H9 (cell line): ENCODE data around the gene PPARD. TPM values are rescaled to one million over a fixed set of nuclear protein-coding genes. Genes with fewer than 3 reads are reported as not detected.

Experiments
- DNase-seq: peaks from one replicate; pipeline ENCODE4 v3.0.0-alpha.2; 2017
- H2AFZ ChIP-seq: one replicate; pipeline ENCODE4 v1.6.1; 2013; ENCODE audit warnings: mild to moderate bottlenecking, low read length, control low read depth, moderate library complexity
- H2AK5ac ChIP-seq: 2 replicates; pipeline ENCODE4 v1.6.1; 2013; ENCODE audit warnings: low read length, control low read depth, mixed read lengths; ENCODE audit not compliant: insufficient read length
- H2BK120ac ChIP-seq: one replicate; pipeline ENCODE4 v1.6.1; 2013; ENCODE audit warnings: low read depth, mild to moderate bottlenecking, low read length, control low read depth, inconsistent platforms; ENCODE audit not compliant: poor library complexity, severe bottlenecking
- H2BK12ac ChIP-seq: 2 replicates; pipeline ENCODE4 v1.6.1; 2013; ENCODE audit warnings: low read length, control low read depth, mixed read lengths, low read depth; ENCODE audit not compliant: insufficient read length
- H2BK15ac ChIP-seq: 2 replicates; pipeline ENCODE4 v1.6.1; 2013; ENCODE audit warnings: low read depth, low read length, control low read depth
- H2BK20ac ChIP-seq: one replicate; pipeline ENCODE4 v1.6.1; 2013; ENCODE audit warnings: low read depth, mild to moderate bottlenecking, low read length, control low read depth, inconsistent platforms; ENCODE audit not compliant: poor library complexity, severe bottlenecking
- H2BK5ac ChIP-seq: 2 replicates; pipeline ENCODE4 v1.6.1; 2013; ENCODE audit warnings: low read length, control low read depth, mixed read lengths; ENCODE audit not compliant: insufficient read length
- H3K14ac ChIP-seq: 2 replicates; pipeline ENCODE4 v1.6.1; 2013; ENCODE audit warnings: low read length, control low read depth; ENCODE audit not compliant: insufficient read depth
- H3K18ac ChIP-seq: 2 replicates; pipeline ENCODE4 v1.6.1; 2013; ENCODE audit warnings: low read depth, mild to moderate bottlenecking, mixed read lengths, low read length, control low read depth; ENCODE audit not compliant: insufficient read length
- H3K23ac ChIP-seq: 2 replicates; pipeline ENCODE4 v1.6.1; 2013; ENCODE audit warnings: low read length, control low read depth, mixed read lengths, low read depth; ENCODE audit not compliant: insufficient read length
- H3K23me2 ChIP-seq: 2 replicates; pipeline ENCODE4 v1.6.1; 2013; ENCODE audit warnings: low read depth, mild to moderate bottlenecking, mixed read lengths, low read length, control low read depth; ENCODE audit not compliant: insufficient read length, poor library complexity, severe bottlenecking
- H3K27ac ChIP-seq: 2 replicates; pipeline ENCODE4 v1.5.1; 2013; ENCODE audit warnings: low read length, control low read depth, mixed read lengths, low read depth; ENCODE audit not compliant: insufficient read length
- H3K27me3 ChIP-seq: 2 replicates; pipeline ENCODE4 v1.6.1; 2013; ENCODE audit warnings: low read length, control low read depth, inconsistent platforms; ENCODE audit not compliant: insufficient read depth
- H3K4ac ChIP-seq: 2 replicates; pipeline ENCODE4 v1.6.1; 2013; ENCODE audit warnings: low read depth, mild to moderate bottlenecking, control low read depth, inconsistent platforms, low read length, moderate library complexity
- H3K4me1 ChIP-seq: 2 replicates; pipeline ENCODE4 v1.6.1; 2013; ENCODE audit warnings: low read length, control low read depth, inconsistent platforms; ENCODE audit not compliant: insufficient read depth
- H3K4me2 ChIP-seq: 2 replicates; pipeline ENCODE4 v1.6.1; 2013; ENCODE audit warnings: low read length, control low read depth, mixed read lengths; ENCODE audit not compliant: insufficient read length, insufficient read depth
- H3K56ac ChIP-seq: 2 replicates; pipeline ENCODE4 v1.6.1; 2013; ENCODE audit warnings: low read depth, mild to moderate bottlenecking, mixed read lengths, low read length, control low read depth; ENCODE audit not compliant: insufficient read length
- H3K79me1 ChIP-seq: 2 replicates; pipeline ENCODE4 v1.6.1; 2013; ENCODE audit warnings: low read depth, mild to moderate bottlenecking, moderate library complexity, low read length, control low read depth, inconsistent platforms; ENCODE audit not compliant: insufficient read depth, poor library complexity, severe bottlenecking
- H3K79me2 ChIP-seq: 2 replicates; pipeline ENCODE4 v1.6.1; 2013; ENCODE audit warnings: low read length, control low read depth, inconsistent platforms; ENCODE audit not compliant: insufficient read depth
- H3K9ac ChIP-seq: 2 replicates; pipeline ENCODE4 v1.6.1; 2013; ENCODE audit warnings: low read length, control low read depth, mixed read lengths; ENCODE audit not compliant: insufficient read length; ENCODE audit errors: extremely low read depth
- H3K9me3 ChIP-seq: one replicate; pipeline ENCODE4 v1.6.1; 2013; ENCODE audit warnings: low read depth, low read length, inconsistent platforms; ENCODE audit not compliant: control insufficient read depth
- H3T11ph ChIP-seq: one replicate; pipeline ENCODE4 v1.6.1; 2013; ENCODE audit warnings: mild to moderate bottlenecking, low read length, control low read depth, inconsistent platforms
- H4K20me1 ChIP-seq: one replicate; pipeline ENCODE4 v1.6.1; 2013; ENCODE audit not compliant: control insufficient read depth, insufficient read length, insufficient read depth
- H4K5ac ChIP-seq: 2 replicates; pipeline ENCODE4 v1.6.1; 2013; ENCODE audit warnings: low read depth, mild to moderate bottlenecking, mixed read lengths, low read length, control low read depth; ENCODE audit not compliant: insufficient read length
- H4K8ac ChIP-seq: replicated peaks from 2 replicates; pipeline ENCODE4 v1.6.1; 2013; ENCODE audit warnings: low read length, control low read depth, mixed read lengths, low read depth; ENCODE audit not compliant: insufficient read length
- H4K91ac ChIP-seq: 2 replicates; pipeline ENCODE4 v1.6.1; 2013; ENCODE audit warnings: low read depth, mild to moderate bottlenecking, moderate library complexity, mixed read lengths, low read length, control low read depth; ENCODE audit not compliant: insufficient read length
- H3K27ac Mint-ChIP-seq, 3 experiments: 2 replicates in 2 of 3; 3 replicates in 1 of 3; pipeline ENCODE4 v1.8.0; 2020 to 2021; ENCODE audit warnings: mixed read lengths in 3 of 3, mild to moderate bottlenecking in 1 of 3, moderate library complexity in 1 of 3
- H3K27me3 Mint-ChIP-seq: 2 replicates; pipeline ENCODE4 v1.8.0; 2021; ENCODE audit warnings: low read depth, mild to moderate bottlenecking, moderate library complexity, mixed read lengths
- H3K36me3 Mint-ChIP-seq, 3 experiments: 2 replicates in 2 of 3; 3 replicates in 1 of 3; pipeline ENCODE4 v1.8.0; 2020 to 2021; ENCODE audit warnings: low read depth in 3 of 3, mixed read lengths in 3 of 3; ENCODE audit not compliant: insufficient read depth in 1 of 3
- H3K4me1 Mint-ChIP-seq, 2 experiments: 2 replicates each; pipeline ENCODE4 v1.8.0; 2020; ENCODE audit warnings: mixed read lengths in 2 of 2
- H3K4me3 Mint-ChIP-seq, 2 experiments: 2 replicates in 1 of 2; 3 replicates in 1 of 2; pipeline ENCODE4 v1.8.0; 2020 to 2021; ENCODE audit warnings: mild to moderate bottlenecking in 2 of 2, mixed read lengths in 2 of 2, moderate library complexity in 1 of 2
- H3K9me3 Mint-ChIP-seq, 2 experiments: 2 replicates in 1 of 2; 3 replicates in 1 of 2; pipeline ENCODE4 v1.8.0; 2020; ENCODE audit warnings: mild to moderate bottlenecking in 2 of 2, mixed read lengths in 2 of 2, moderate library complexity in 1 of 2
- WGBS: extraction: QIAGEN DNeasy Blood & Tissue Kit; methylation state at CpG from one replicate; pipeline ENCODE4 v1.1.7; 2013; ENCODE audit warnings: missing lambda C conversion rate, low lambda C conversion rate, mixed read lengths; ENCODE audit not compliant: insufficient read length; ENCODE audit errors: extremely low coverage; 5-methylcytosine and 5-hydroxymethylcytosine counted together
- total RNA-seq: library from RNA; stranded (reverse); gene quantifications from 2 replicates; pipeline ENCODE4 v1.2.1, GENCODE V29; 2021
- TF ChIP-seq, protein P1 (sequence below): fragments of 200-600 bp; sonication (generic); conservative IDR thresholded peaks from 3 replicates; pipeline ENCODE4 v1.8.0; 2021; ENCODE audit warnings: antibody characterized with exemption, mild to moderate bottlenecking

PPARD gene
- total RNA-seq, 1 experiment from 2014 or later = 11.7 TPM

DNA sequence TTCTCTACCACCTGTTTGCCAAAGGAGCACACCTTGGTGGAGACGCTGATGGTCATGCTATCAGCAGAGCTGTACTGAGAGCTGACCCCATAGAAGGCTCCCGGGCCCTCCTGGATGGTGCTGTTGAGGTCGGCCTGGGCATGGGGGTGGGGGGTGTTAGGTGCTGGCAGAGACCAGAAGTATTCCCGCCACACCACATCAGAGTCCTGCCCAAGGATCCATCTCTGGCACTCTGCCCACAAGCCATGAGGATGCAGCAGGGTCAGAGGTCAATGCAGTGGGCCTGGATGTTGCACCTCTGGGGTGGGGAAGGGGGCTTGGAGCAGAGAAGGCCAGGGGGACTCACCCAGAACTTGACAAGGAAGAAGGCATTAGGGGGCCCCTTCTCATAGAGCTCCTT, 133.2 kb downstream of the PPARD start:
- Histone ChIP-seq H3K79me2 (no peaks in the 10 kb centered on the region), H3K4me2 (no peak overlapping the region), H2AFZ (no peak overlapping the region), H4K91ac (no peak overlapping the region), H2AK5ac (no peak overlapping the region), H2BK15ac (no peak overlapping the region), H3K9ac (no peak overlapping the region), H3K14ac (no peak overlapping the region), H4K5ac (no peak overlapping the region), H3K4ac (no peak overlapping the region), H2BK5ac (no peak overlapping the region), H2BK120ac (no peak overlapping the region), H3T11ph (no peak overlapping the region), H3K9me3 (no peaks in the 10 kb centered on the region), H3K18ac (no peak overlapping the region), H3K23ac (no peak overlapping the region), H4K8ac (no peak overlapping the region), H3K27me3 (no peaks in the 10 kb centered on the region), H2BK20ac (no peak overlapping the region), H4K20me1 (no peaks in the 10 kb centered on the region), H3K56ac (no peak overlapping the region), H3K4me1 (no peaks in the 10 kb centered on the region), H2BK12ac (no peak overlapping the region), H3K79me1 (no peaks in the 10 kb centered on the region), H3K27ac (no peak overlapping the region), H3K23me2 (no peaks in the 10 kb centered on the region)
- H3K4me3 Mint-ChIP-seq = no peak overlapping the region; a peak in 1 of 5 replicates
- H3K27ac Mint-ChIP-seq = peak overlapping the region in 2 of 3 experiments; percentile 42 to 48; a peak in 3 of 7 replicates
- TF ChIP-seq, protein P1, sequence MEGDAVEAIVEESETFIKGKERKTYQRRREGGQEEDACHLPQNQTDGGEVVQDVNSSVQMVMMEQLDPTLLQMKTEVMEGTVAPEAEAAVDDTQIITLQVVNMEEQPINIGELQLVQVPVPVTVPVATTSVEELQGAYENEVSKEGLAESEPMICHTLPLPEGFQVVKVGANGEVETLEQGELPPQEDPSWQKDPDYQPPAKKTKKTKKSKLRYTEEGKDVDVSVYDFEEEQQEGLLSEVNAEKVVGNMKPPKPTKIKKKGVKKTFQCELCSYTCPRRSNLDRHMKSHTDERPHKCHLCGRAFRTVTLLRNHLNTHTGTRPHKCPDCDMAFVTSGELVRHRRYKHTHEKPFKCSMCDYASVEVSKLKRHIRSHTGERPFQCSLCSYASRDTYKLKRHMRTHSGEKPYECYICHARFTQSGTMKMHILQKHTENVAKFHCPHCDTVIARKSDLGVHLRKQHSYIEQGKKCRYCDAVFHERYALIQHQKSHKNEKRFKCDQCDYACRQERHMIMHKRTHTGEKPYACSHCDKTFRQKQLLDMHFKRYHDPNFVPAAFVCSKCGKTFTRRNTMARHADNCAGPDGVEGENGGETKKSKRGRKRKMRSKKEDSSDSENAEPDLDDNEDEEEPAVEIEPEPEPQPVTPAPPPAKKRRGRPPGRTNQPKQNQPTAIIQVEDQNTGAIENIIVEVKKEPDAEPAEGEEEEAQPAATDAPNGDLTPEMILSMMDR = no peak
- H3K36me3 Mint-ChIP-seq = peaks cover 26 to 73% (median 66%) of the 10 kb centered on the region in 3 experiments
- no CpG with 5 or more reads among the region's 4 CpGs for WGBS
- H3K4me1 Mint-ChIP-seq = peaks cover 13 to 30% of the 10 kb centered on the region in 2 experiments
- H3K9me3 Mint-ChIP-seq = 0 out of 5 replicates have a peak, but pooled peaks cover 0 to 1% of the 10 kb centered on the region in 2 experiments
- DNase-seq = no peak
- peaks cover 1% of the 10 kb centered on the region; the same call in 1 of the 2 replicates for H3K27me3 Mint-ChIP-seq
